ENCODE results near the gene NRSN2.

GRCh38 chr20:404088-404487, 57.2 kb downstream of the NRSN2 start:
- no peak for TF ChIP-seq POLR2A (IDR thresholded peaks at IDR 0.05)
- no peak for TF ChIP-seq CTCF (IDR thresholded peaks at IDR 0.05)
